Endothelial cell (in vitro differentiated cells): ENCODE measurements around the gene COL4A1. TPM values are rescaled to one million over a fixed set of nuclear protein-coding genes. Genes with fewer than 3 reads are reported as not detected.

Experiments
- DNase-seq: peaks from one replicate; pipeline ENCODE4 v3.0.0; 2021; ENCODE audit warnings: low spot score
- H3K27ac Mint-ChIP-seq: one replicate; pipeline ENCODE4 v1.8.0; 2021; ENCODE audit warnings: mixed read lengths, inconsistent platforms; ENCODE audit not compliant: unreplicated experiment
- H3K27me3 Mint-ChIP-seq: one replicate; pipeline ENCODE4 v1.8.0; 2021; ENCODE audit warnings: mild to moderate bottlenecking, moderate library complexity, mixed read lengths, inconsistent platforms; ENCODE audit not compliant: unreplicated experiment
- H3K36me3 Mint-ChIP-seq: one replicate; pipeline ENCODE4 v1.8.0; 2021; ENCODE audit warnings: mild to moderate bottlenecking, low read depth, mixed read lengths, inconsistent platforms; ENCODE audit not compliant: unreplicated experiment
- H3K4me1 Mint-ChIP-seq: one replicate; pipeline ENCODE4 v1.8.0; 2021; ENCODE audit warnings: mild to moderate bottlenecking, mixed read lengths, inconsistent platforms; ENCODE audit not compliant: unreplicated experiment
- H3K4me3 Mint-ChIP-seq: one replicate; pipeline ENCODE4 v1.8.0; 2021; ENCODE audit warnings: mild to moderate bottlenecking, mixed read lengths, inconsistent platforms; ENCODE audit not compliant: unreplicated experiment
- H3K9me3 Mint-ChIP-seq: one replicate; pipeline ENCODE4 v1.8.0; 2021; ENCODE audit warnings: mixed read lengths, inconsistent platforms; ENCODE audit not compliant: unreplicated experiment
- CTCF ChIP-seq: fragments of 200-600 bp; sonication (generic); IDR thresholded peaks from one replicate; pipeline ENCODE4 v1.5.0; 2021; ENCODE audit warnings: antibody characterized with exemption; ENCODE audit not compliant: unreplicated experiment
- total RNA-seq: library from RNA; stranded (reverse); fragmentation: NEBNext Ultra II Directional; extraction: Animal tissue kit (Norgen Biotek cat#: 25700); gene quantifications from one replicate; pipeline ENCODE4 v1.2.1, GENCODE V29; 2021; ENCODE audit not compliant: unreplicated experiment

COL4A1 gene
- total RNA-seq, 1 donor from 2014 or later: 2,720 TPM

- Mint-ChIP-seq H3K4me1 (peaks cover 13% of the 10 kb centered on the region), H3K36me3 (peaks cover 85% of the 10 kb centered on the region), H3K4me3 (peak overlapping the region; percentile 54), H3K9me3 (no peaks in the 10 kb centered on the region), H3K27ac (peak overlapping the region; percentile 74), H3K27me3 (peaks cover 9% of the 10 kb centered on the region)
- TF ChIP-seq CTCF: no peak
- DNase-seq: no peak
Observed at GRCh38 chr13:110162866-110163658, 143.9 kb downstream of the COL4A1 start.

DNA sequence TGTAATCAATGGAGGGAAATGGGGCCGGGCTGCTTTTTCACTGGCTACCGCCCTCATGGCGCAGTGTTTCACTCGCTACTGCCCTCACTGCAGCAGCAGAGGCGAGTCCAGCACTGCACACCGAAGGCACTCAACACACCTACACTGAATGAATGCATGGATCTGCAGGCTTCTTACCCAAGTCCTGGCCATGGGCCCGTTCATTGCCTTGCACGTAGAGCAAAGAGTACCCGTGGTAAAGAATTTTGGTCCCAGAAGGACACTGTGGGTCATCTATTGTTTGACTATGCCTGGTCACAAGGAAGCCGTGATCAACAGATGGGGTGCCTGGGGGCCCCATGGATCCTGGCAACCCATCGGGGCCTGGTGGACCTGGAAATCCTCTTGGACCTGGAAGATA lies 144.9 kb downstream of the COL4A1 start:
- DNase-seq: no peak
- Mint-ChIP-seq H3K9me3 (no peaks in the 10 kb centered on the region), H3K36me3 (peaks cover 76% of the 10 kb centered on the region), H3K4me1 (peaks cover 13% of the 10 kb centered on the region), H3K4me3 (no peak overlapping the region), H3K27me3 (peaks cover 9% of the 10 kb centered on the region), H3K27ac (no peak overlapping the region)
- TF ChIP-seq CTCF: no peak

DNA sequence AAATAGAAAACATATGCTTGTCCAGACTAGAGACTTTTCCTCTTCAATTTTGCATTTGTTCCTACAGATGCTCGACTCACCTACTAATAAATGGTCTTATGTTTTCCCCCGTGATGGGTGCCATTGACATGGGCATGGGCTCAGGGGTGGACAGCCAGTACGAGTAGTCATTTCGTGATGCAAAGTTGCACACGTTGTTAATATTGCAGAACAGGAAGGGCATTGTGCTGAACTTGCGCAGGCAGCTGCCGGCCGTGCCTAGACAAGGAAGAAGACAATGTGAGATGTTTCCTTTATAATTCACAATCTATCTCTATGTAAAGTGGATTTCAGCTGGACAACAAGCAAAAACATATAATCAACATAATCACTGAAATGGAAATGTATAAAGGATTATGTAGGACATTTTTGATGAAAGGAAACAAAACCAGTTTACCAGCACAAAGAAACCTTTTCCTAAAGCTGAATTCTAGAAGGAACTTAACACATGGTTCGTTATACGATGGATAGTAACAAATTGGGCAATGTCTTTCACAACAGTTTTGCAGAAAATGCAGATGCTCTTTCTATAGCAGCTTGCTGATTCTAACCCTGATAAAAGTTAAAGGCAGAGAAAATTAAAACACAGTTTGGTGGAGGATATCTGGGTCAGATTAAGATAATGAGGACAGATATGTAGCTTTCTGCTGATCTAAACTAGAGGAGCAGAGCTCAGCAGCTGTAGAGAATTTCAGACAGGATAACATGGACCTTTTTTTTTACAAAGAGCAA lies 145.7 kb downstream of the COL4A1 start:
- Mint-ChIP-seq H3K27ac (peak overlapping the region; percentile 84), H3K9me3 (no peaks in the 10 kb centered on the region), H3K4me3 (peak overlapping the region; percentile 88), H3K36me3 (peaks cover 76% of the 10 kb centered on the region), H3K27me3 (peaks cover 10% of the 10 kb centered on the region), H3K4me1 (peaks cover 13% of the 10 kb centered on the region)
- no peak for DNase-seq
- no peak for TF ChIP-seq CTCF

DNA sequence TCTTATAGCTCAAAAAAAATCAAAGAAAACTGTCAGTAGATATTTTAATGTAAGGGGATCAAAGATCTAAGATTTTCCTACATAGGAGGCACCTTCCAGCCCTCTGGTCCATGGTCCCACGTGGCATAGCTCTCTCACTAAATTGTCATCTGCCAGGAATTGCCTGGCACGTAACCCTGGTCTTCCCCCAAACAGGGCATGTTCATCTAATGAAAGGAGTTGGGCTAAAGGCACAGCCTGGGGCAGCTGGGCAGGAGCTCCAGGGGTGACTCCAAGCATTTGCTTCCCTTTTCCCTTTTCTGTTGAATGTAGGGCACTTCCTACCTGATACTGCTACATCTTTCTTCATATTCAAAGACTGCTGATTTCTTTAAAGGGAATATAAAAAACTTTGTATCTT lies 148.7 kb downstream of the COL4A1 start:
- Mint-ChIP-seq H3K9me3 (no peaks in the 10 kb centered on the region), H3K36me3 (peaks cover 75% of the 10 kb centered on the region)

More for the DNA sequence above, 148.7 kb downstream of the COL4A1 start:
- no peak for DNase-seq
- peaks cover 13% of the 10 kb centered on the region for H3K4me1 Mint-ChIP-seq
- H3K4me3 Mint-ChIP-seq: no peak overlapping the region
- H3K27ac Mint-ChIP-seq: no peak overlapping the region
- no peak for TF ChIP-seq CTCF
- H3K27me3 Mint-ChIP-seq: peaks cover 9% of the 10 kb centered on the region
